K562 (cell line): ENCODE results near the gene USP13. TPM values are rescaled to one million over a fixed set of nuclear protein-coding genes. Genes with fewer than 3 reads are reported as not detected.

ENCODE experiments used
- ELF2 ChIP-seq: fragments of 250-450 bp; sonication (Bioruptor Pico); IDR thresholded peaks from 2 replicates; pipeline ENCODE4 v1.5.0; 2021; ENCODE audit warnings: mild to moderate bottlenecking
- HEY1 ChIP-seq: fragments of 250-450 bp; sonication (Bioruptor Pico); IDR thresholded peaks from 2 replicates; pipeline ENCODE4 v1.5.0; 2020; ENCODE audit warnings: mild to moderate bottlenecking, moderate library complexity, borderline replicate concordance
- HNRNPL ChIP-seq: fragments of 200-400 bp; formaldehyde crosslinking; IDR thresholded peaks from 2 replicates; pipeline ENCODE4 v1.6.1; 2017; ENCODE audit warnings: low read depth, mild to moderate bottlenecking, low read length
- MCM5 ChIP-seq: fragments of 450-650 bp; IDR thresholded peaks from 2 replicates; pipeline ENCODE4 v1.6.1; 2016; ENCODE audit warnings: low read depth
- RBFOX2 ChIP-seq: fragments of 200-400 bp; formaldehyde crosslinking; IDR thresholded peaks from 2 replicates; pipeline ENCODE4 v1.6.1; 2017; ENCODE audit warnings: low read depth, mild to moderate bottlenecking, low read length, moderate library complexity
- SMARCB1 ChIP-seq: IDR thresholded peaks from 2 replicates; pipeline ENCODE4 v1.6.1; 2011; ENCODE audit warnings: improper control_type of control experiment, low read depth; ENCODE audit not compliant: insufficient read length
- STAT5A ChIP-seq: IDR thresholded peaks from 2 replicates; pipeline ENCODE4 v1.6.1; 2012; ENCODE audit warnings: low read length, inconsistent platforms, borderline replicate concordance
- ZKSCAN8 ChIP-seq: fragments of 200-800 bp; sonication (Bioruptor generic); IDR thresholded peaks from 2 replicates; pipeline ENCODE4 v1.6.1; 2016; ENCODE audit warnings: missing genetic modification characterization, missing compliant biosample characterization
- ZNF212 ChIP-seq: fragments of 450-650 bp; formaldehyde crosslinking; IDR thresholded peaks from 2 replicates; pipeline ENCODE4 v1.4.0; 2020; ENCODE audit warnings: mild to moderate bottlenecking
- ZNF444 ChIP-seq: fragments of 250-450 bp; sonication (Bioruptor Pico); IDR thresholded peaks from 2 replicates; pipeline ENCODE4 v1.4.0; 2020; ENCODE audit warnings: mild to moderate bottlenecking, moderate library complexity
- polyA plus RNA-seq, 8 experiments: library from polyadenylated mRNA; depleted of rRNA in 4 of 8; stranded (reverse) in 5 of 8; unstranded in 3 of 8; fragments of >200 nt; fragmentation: Nextera tagmentation in 2 of 8; fragmentation: Illumina TruSeq in 1 of 8; extraction: Ambion mirVana in 2 of 8; extraction: Trizol in 1 of 8; gene quantifications; 2 replicates each; pipeline versions ENCODE4 v1.2.1 to v1.2.3, GENCODE V29; 2011 to 2014; ENCODE audit warnings: inconsistent platforms in 1 of 8, missing spikeins in 1 of 8
- total RNA-seq, 7 experiments: library from RNA; depleted of rRNA in 6 of 7; stranded (reverse); fragments of >200 nt in 6 of 7; fragmentation: Illumina TruSeq in 2 of 7; extraction: Trizol in 2 of 7; gene quantifications; 2 replicates each; pipeline versions ENCODE4 v1.2.1 to v1.2.3, GENCODE V29; 2011 to 2021; ENCODE audit warnings: low replicate concordance in 1 of 7
- TF ChIP-seq, protein P1 (sequence below): sonication (generic); formaldehyde crosslinking; IDR thresholded peaks from 2 replicates; pipeline ENCODE4 v1.8.0; 2022; ENCODE audit warnings: mild to moderate bottlenecking, missing genetic modification reagents
- TF ChIP-seq, protein P2 (sequence below), 2 experiments: fragments of 450-650 bp in 1 of 2; sonication (generic) in 1 of 2; formaldehyde crosslinking in 1 of 2; IDR thresholded peaks; 2 replicates each; pipeline versions ENCODE4 v1.7.1 to v1.9.0; 2016 to 2022; ENCODE audit warnings: inconsistent platforms in 1 of 2, mild to moderate bottlenecking in 1 of 2, missing genetic modification reagents in 1 of 2
- TF ChIP-seq, protein P3 (sequence below): fragments of 450-650 bp; IDR thresholded peaks from 2 replicates; pipeline ENCODE4 v1.6.1; 2016; ENCODE audit warnings: missing biosample characterization, missing genetic modification characterization
- TF ChIP-seq, protein P4 (sequence below): fragments of 450-650 bp; formaldehyde crosslinking; IDR thresholded peaks from 2 replicates; pipeline ENCODE4 v1.4.0; 2022; ENCODE audit warnings: mild to moderate bottlenecking, moderate library complexity

The USP13 gene
- total and polyA plus RNA-seq, 9 of the 15 experiments (the other 6 are each of a cell fraction or from before 2014, with no cell fraction given) = 0.11 to 2.3 (median 0.51) TPM

DNA sequence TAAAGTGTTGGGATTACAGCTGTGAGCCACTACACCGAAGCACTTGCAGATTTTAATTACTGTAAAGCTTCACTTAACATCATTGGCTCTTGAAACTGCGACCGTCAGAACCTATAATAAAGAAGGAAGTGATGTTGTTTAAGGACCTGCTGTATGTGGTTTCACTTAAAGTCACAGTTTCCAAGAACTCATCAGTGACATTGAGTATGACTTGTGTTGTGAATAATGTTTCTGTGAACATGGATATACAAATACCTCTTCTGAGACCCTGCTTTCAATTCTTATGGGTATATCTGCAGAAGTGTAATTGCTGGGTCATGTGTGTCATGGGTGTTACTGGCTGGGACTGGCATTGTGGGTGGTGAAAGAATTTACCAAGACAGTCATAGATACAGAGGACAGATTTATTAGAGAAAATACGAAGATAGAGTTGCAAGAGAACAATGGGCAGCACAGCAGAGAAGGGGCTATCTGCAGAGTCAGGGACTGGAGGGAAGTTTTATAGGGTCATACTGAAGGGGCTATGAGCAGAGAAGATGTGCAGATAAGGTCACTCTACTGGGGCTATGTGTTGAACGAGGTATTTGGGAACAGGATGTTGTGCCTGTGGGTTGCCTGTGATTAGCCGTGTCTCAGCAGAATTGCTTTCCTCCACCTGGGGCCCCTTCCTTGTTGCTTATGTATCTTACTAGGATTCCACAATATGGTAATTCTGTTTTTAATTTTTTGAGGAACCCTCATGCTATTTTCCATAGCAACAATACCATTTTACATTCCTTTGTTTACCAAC is 43.7 kb upstream of the USP13 start (continued):
- TF ChIP-seq RBFOX2 (no peak), MCM5 (no peak), HEY1 (CRISPR knock-in tag) (no peak), HNRNPL (no peak), ZNF444 (CRISPR knock-in tag) (no peak), ZKSCAN8 (no peak), STAT5A (0 out of 2 replicates have a peak, but pooled peaks have one; percentile 9), ZNF212 (CRISPR knock-in tag) (no peak), SMARCB1 (peak; percentile 47), ELF2 (CRISPR knock-in tag) (no peak)
- TF ChIP-seq, protein P1, sequence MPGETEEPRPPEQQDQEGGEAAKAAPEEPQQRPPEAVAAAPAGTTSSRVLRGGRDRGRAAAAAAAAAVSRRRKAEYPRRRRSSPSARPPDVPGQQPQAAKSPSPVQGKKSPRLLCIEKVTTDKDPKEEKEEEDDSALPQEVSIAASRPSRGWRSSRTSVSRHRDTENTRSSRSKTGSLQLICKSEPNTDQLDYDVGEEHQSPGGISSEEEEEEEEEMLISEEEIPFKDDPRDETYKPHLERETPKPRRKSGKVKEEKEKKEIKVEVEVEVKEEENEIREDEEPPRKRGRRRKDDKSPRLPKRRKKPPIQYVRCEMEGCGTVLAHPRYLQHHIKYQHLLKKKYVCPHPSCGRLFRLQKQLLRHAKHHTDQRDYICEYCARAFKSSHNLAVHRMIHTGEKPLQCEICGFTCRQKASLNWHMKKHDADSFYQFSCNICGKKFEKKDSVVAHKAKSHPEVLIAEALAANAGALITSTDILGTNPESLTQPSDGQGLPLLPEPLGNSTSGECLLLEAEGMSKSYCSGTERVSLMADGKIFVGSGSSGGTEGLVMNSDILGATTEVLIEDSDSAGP (CRISPR knock-in tag) = peak; percentile 71; the same call in 1 of the 2 replicates
- TF ChIP-seq, protein P2, sequence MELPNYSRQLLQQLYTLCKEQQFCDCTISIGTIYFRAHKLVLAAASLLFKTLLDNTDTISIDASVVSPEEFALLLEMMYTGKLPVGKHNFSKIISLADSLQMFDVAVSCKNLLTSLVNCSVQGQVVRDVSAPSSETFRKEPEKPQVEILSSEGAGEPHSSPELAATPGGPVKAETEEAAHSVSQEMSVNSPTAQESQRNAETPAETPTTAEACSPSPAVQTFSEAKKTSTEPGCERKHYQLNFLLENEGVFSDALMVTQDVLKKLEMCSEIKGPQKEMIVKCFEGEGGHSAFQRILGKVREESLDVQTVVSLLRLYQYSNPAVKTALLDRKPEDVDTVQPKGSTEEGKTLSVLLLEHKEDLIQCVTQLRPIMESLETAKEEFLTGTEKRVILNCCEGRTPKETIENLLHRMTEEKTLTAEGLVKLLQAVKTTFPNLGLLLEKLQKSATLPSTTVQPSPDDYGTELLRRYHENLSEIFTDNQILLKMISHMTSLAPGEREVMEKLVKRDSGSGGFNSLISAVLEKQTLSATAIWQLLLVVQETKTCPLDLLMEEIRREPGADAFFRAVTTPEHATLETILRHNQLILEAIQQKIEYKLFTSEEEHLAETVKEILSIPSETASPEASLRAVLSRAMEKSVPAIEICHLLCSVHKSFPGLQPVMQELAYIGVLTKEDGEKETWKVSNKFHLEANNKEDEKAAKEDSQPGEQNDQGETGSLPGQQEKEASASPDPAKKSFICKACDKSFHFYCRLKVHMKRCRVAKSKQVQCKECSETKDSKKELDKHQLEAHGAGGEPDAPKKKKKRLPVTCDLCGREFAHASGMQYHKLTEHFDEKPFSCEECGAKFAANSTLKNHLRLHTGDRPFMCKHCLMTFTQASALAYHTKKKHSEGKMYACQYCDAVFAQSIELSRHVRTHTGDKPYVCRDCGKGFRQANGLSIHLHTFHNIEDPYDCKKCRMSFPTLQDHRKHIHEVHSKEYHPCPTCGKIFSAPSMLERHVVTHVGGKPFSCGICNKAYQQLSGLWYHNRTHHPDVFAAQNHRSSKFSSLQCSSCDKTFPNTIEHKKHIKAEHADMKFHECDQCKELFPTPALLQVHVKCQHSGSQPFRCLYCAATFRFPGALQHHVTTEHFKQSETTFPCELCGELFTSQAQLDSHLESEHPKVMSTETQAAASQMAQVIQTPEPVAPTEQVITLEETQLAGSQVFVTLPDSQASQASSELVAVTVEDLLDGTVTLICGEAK (IDR thresholded peaks at IDR 0.05) = no peak
- TF ChIP-seq, protein P2 (CRISPR knock-in tag; IDR thresholded peaks at IDR 0.05) = no peak
- TF ChIP-seq, protein P3, sequence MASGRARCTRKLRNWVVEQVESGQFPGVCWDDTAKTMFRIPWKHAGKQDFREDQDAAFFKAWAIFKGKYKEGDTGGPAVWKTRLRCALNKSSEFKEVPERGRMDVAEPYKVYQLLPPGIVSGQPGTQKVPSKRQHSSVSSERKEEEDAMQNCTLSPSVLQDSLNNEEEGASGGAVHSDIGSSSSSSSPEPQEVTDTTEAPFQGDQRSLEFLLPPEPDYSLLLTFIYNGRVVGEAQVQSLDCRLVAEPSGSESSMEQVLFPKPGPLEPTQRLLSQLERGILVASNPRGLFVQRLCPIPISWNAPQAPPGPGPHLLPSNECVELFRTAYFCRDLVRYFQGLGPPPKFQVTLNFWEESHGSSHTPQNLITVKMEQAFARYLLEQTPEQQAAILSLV (tag) = no peak
- TF ChIP-seq, protein P4, sequence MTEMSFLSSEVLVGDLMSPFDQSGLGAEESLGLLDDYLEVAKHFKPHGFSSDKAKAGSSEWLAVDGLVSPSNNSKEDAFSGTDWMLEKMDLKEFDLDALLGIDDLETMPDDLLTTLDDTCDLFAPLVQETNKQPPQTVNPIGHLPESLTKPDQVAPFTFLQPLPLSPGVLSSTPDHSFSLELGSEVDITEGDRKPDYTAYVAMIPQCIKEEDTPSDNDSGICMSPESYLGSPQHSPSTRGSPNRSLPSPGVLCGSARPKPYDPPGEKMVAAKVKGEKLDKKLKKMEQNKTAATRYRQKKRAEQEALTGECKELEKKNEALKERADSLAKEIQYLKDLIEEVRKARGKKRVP (CRISPR knock-in tag) = no peak
